ENCODE measurements around the gene JAK1. TPM values are rescaled to one million over a fixed set of nuclear protein-coding genes. Genes with fewer than 3 reads are reported as not detected.

Gene JAK1
- total and polyA plus RNA-seq, 10 of the 15 experiments (the other 5 are each of a cell fraction or from before 2014, with no cell fraction given) = 9.6 to 45.5 (median 35.7) TPM

DNA sequence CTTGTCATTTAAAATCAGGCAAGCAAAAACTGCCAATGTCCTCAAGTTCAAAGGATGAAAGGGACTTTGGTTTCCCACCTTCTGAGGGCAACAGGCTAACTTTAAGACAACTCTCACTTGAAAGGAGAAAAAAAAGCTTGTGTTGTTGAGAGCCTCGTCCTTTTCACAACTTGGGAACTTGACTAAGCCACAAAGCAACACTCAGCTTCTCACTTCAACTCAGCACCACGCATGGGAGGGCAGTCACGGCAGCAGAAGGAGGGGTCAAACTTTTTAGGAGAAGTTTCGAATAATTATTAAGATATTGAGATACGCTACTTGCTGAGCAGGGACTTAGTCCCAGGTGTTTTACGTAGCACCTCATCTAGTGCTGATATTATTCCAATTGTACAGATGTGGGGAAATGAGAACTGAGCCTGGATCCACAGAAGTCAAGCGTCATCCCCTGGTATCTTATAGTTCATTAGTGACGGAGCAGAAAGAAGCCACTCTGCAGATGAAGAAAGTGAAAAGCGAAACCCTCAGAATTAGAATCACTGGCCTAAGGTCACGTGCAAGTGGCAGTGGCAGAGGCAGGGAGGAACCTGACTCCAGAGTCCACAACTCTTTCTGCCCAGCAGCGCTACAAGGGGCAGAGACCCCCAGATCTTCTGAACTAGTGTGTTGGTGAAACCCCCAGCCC lies 83.6 kb downstream of the JAK1 start (continued):
- TF ChIP-seq RAD21 (IDR thresholded peaks at IDR 0.05; ENCODE audit: insufficient read depth, low read depth, low read length) (0 out of 2 replicates have a peak, but pooled peaks have one; percentile 1), BCL3 (IDR thresholded peaks at IDR 0.05; ENCODE audit: borderline replicate concordance, insufficient read depth, low read depth, low read length, poor library complexity, severe bottlenecking) (no peak), HDAC2 (IDR thresholded peaks at IDR 0.05) (no peak), TCF12 (IDR thresholded peaks at IDR 0.05; ENCODE audit: low read depth, low read length) (no peak), NR2C2 (IDR thresholded peaks at IDR 0.05; ENCODE audit: borderline replicate concordance, control insufficient read depth, insufficient read length, low read depth) (no peak), JUNB (IDR thresholded peaks at IDR 0.05) (no peak; the same call in 1 of the 2 replicates), TBL1XR1 (IDR thresholded peaks at IDR 0.05; ENCODE audit: low read depth, low read length) (0 out of 2 replicates have a peak, but pooled peaks have one; percentile 36), HDAC6 (IDR thresholded peaks at IDR 0.05; ENCODE audit: unreplicated experiment) (no peak), TARDBP (IDR thresholded peaks at IDR 0.05; ENCODE audit: borderline replicate concordance) (no peak), ASH2L (IDR thresholded peaks at IDR 0.05; ENCODE audit: borderline replicate concordance, low read depth) (no peak), GABPA (IDR thresholded peaks at IDR 0.05; ENCODE audit: low read depth) (no peak), ATF2 (IDR thresholded peaks at IDR 0.05; ENCODE audit: low read length) (no peak; the same call in 1 of the 2 replicates), EP300 (IDR thresholded peaks at IDR 0.05; ENCODE audit: borderline replicate concordance in 1 of 2, control insufficient read depth in 1 of 2, low read depth in 2 of 2, low read length in 2 of 2) (no peak; a peak in 1 of 4 replicates), ZBED1 (IDR thresholded peaks at IDR 0.05; ENCODE audit: borderline replicate concordance) (no peak), CBX3 (IDR thresholded peaks at IDR 0.05; ENCODE audit: borderline replicate concordance, low read depth) (no peak), SIN3A (IDR thresholded peaks at IDR 0.05; ENCODE audit: low read depth, low read length) (no peak), ETV6 (conservative IDR thresholded peaks at IDR 0.05 in 1 of 2, IDR thresholded peaks at IDR 0.05 in 1 of 2; ENCODE audit: borderline replicate concordance in 1 of 2, low read depth in 1 of 2) (no peak), WRNIP1 (IDR thresholded peaks at IDR 0.05; ENCODE audit: borderline replicate concordance, low read depth, low read length) (no peak)
- TF ChIP-seq, protein P1, sequence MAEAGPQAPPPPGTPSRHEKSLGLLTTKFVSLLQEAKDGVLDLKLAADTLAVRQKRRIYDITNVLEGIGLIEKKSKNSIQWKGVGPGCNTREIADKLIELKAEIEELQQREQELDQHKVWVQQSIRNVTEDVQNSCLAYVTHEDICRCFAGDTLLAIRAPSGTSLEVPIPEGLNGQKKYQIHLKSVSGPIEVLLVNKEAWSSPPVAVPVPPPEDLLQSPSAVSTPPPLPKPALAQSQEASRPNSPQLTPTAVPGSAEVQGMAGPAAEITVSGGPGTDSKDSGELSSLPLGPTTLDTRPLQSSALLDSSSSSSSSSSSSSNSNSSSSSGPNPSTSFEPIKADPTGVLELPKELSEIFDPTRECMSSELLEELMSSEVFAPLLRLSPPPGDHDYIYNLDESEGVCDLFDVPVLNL (IDR thresholded peaks at IDR 0.05; ENCODE audit: low read depth, low read length) = no peak
- TF ChIP-seq, protein P2, sequence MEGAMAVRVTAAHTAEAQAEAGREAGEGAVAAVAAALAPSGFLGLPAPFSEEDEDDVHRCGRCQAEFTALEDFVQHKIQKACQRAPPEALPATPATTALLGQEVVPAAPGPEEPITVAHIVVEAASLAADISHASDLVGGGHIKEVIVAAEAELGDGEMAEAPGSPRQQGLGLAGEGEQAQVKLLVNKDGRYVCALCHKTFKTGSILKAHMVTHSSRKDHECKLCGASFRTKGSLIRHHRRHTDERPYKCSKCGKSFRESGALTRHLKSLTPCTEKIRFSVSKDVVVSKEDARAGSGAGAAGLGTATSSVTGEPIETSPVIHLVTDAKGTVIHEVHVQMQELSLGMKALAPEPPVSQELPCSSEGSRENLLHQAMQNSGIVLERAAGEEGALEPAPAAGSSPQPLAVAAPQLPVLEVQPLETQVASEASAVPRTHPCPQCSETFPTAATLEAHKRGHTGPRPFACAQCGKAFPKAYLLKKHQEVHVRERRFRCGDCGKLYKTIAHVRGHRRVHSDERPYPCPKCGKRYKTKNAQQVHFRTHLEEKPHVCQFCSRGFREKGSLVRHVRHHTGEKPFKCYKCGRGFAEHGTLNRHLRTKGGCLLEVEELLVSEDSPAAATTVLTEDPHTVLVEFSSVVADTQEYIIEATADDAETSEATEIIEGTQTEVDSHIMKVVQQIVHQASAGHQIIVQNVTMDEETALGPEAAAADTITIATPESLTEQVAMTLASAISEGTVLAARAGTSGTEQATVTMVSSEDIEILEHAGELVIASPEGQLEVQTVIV (IDR thresholded peaks at IDR 0.05; ENCODE audit: borderline replicate concordance, partially characterized antibody) = no peak
